HL-60/S4 treated with retinoic acid at 250 ng/mL for 4 days and 3 days (cell line): ENCODE measurements around the gene PRRC2C.
"Not testable (repeated sequence)": the region's sequence is repeated elsewhere in the genome, so short reads cannot be mapped to it uniquely, and the experiment has no call there.

Experiments used
- in situ Hi-C: fragments of 300-500 bp; cut with MboI; formaldehyde crosslinking; loops from 2 replicates; pipeline ENCODE4 v1.7.0; 2022; ENCODE audit warnings: low sequenced_read_pairs

Gene PRRC2C

GRCh38 chr1:171495444-171495843, 10.1 kb downstream of the PRRC2C start:
- in situ Hi-C loops = no loop called here

GRCh38 chr1:171500304-171500703, 15.0 kb downstream of the PRRC2C start:
- in situ Hi-C loops = no loop called here

- in situ Hi-C loops = no loop called here
Observed at GRCh38 chr1:171500803-171501202, 15.5 kb downstream of the PRRC2C start.

- in situ Hi-C loops = no loop called here
Observed at GRCh38 chr1:171501305-171502024, 16.1 kb downstream of the PRRC2C start.

GRCh38 chr1:171506525-171507304, 21.4 kb downstream of the PRRC2C start:
- in situ Hi-C loops = no loop called here

- in situ Hi-C loops = no loop called here
Observed at GRCh38 chr1:171507435-171507834, 22.1 kb downstream of the PRRC2C start.

- in situ Hi-C loops = no loop called here
Observed at GRCh38 chr1:171509191-171509590, 23.9 kb downstream of the PRRC2C start.

GRCh38 chr1:171513743-171514142, 28.4 kb downstream of the PRRC2C start:
- in situ Hi-C loops = no loop called here

GRCh38 chr1:171515299-171515698, 30.0 kb downstream of the PRRC2C start:
- in situ Hi-C loops = no loop called here

GRCh38 chr1:171515741-171516140, 30.4 kb downstream of the PRRC2C start:
- in situ Hi-C loops = no loop called here

GRCh38 chr1:171521567-171521966, 36.2 kb downstream of the PRRC2C start:
- in situ Hi-C loops = no loop called here

- in situ Hi-C loops = no loop called here
Observed at GRCh38 chr1:171530676-171531075, 45.3 kb downstream of the PRRC2C start.

- in situ Hi-C loops = no loop called here
Observed at GRCh38 chr1:171532520-171532919, 47.2 kb downstream of the PRRC2C start.

- in situ Hi-C loops = no loop called here
Observed at GRCh38 chr1:171545523-171545922, 60.2 kb downstream of the PRRC2C start.

GRCh38 chr1:171550050-171550449, 64.7 kb downstream of the PRRC2C start:
- in situ Hi-C loops = no loop called here

GRCh38 chr1:171550598-171551100, 65.3 kb downstream of the PRRC2C start:
- in situ Hi-C loops = not testable (repeated sequence)

- in situ Hi-C loops = not testable (repeated sequence)
Observed at GRCh38 chr1:171553960-171554359, 68.6 kb downstream of the PRRC2C start.

GRCh38 chr1:171563675-171564074, 78.3 kb downstream of the PRRC2C start:
- in situ Hi-C loops = no loop called here

- in situ Hi-C loops = no loop called here
Observed at GRCh38 chr1:171566467-171566866, 81.1 kb downstream of the PRRC2C start.

GRCh38 chr1:171570295-171570694, 85.0 kb downstream of the PRRC2C start:
- in situ Hi-C loops = no loop called here

GRCh38 chr1:171576144-171576543, 90.8 kb downstream of the PRRC2C start:
- in situ Hi-C loops = no loop called here

- in situ Hi-C loops = no loop called here
Observed at GRCh38 chr1:171581226-171581625, 95.9 kb downstream of the PRRC2C start.
